SIG-M5 treated with dmso at 0.1 percent for 504 hours (cell line): ENCODE measurements around the gene CAPN7.
"Not testable (repeated sequence)": the region's sequence is repeated elsewhere in the genome, so short reads cannot be mapped to it uniquely, and the experiment has no call there.

ENCODE experiments used
- DNase-seq: peaks from one replicate; lab custom pipeline; 2025; ENCODE audit not compliant: unreplicated experiment; lab: John Stamatoyannopoulos, UW

CAPN7 gene

GRCh38 chr3:15205934-15206661 is at the start of gene CAPN7:
CAPN7 (plus strand) TSS chr3:15206246; CDS start chr3:15206496, 250 bp downstream.
- no peak for DNase-seq

GRCh38 chr3:15157441-15157840 is 48.6 kb upstream of the CAPN7 start:
- no peak for DNase-seq

GRCh38 chr3:15159501-15160136 is 46.4 kb upstream of the CAPN7 start:
- DNase-seq, result no peak

- no peak for DNase-seq
These were observed 45.4 kb upstream of the CAPN7 start for GRCh38 chr3:15160662-15161061.

- DNase-seq, result no peak
These were observed 44.9 kb upstream of the CAPN7 start for GRCh38 chr3:15161133-15161532.

GRCh38 chr3:15163656-15164055 is 42.4 kb upstream of the CAPN7 start:
- DNase-seq, result not testable (repeated sequence)

- DNase-seq, result no peak
These were observed 41.7 kb upstream of the CAPN7 start for GRCh38 chr3:15164340-15164739.

- no peak for DNase-seq
These were observed 41.0 kb upstream of the CAPN7 start for GRCh38 chr3:15165061-15165460.

GRCh38 chr3:15166391-15166790 is 39.7 kb upstream of the CAPN7 start:
- not testable (repeated sequence) for DNase-seq

GRCh38 chr3:15171096-15171495 is 35.0 kb upstream of the CAPN7 start:
- peak; percentile 47 for DNase-seq

- DNase-seq, result no peak
These were observed 33.2 kb upstream of the CAPN7 start for GRCh38 chr3:15172806-15173205.

- DNase-seq, result no peak
These were observed 31.1 kb upstream of the CAPN7 start for GRCh38 chr3:15174953-15175352.

GRCh38 chr3:15175605-15176004 is 30.4 kb upstream of the CAPN7 start:
- no peak for DNase-seq

GRCh38 chr3:15180042-15180611 is 25.9 kb upstream of the CAPN7 start:
- no peak for DNase-seq

- no peak for DNase-seq
These were observed 24.5 kb upstream of the CAPN7 start for GRCh38 chr3:15181511-15181910.

- DNase-seq, result no peak
These were observed 24.1 kb upstream of the CAPN7 start for GRCh38 chr3:15181963-15182362.

GRCh38 chr3:15183011-15183410 is 23.0 kb upstream of the CAPN7 start:
- DNase-seq, result no peak

- no peak for DNase-seq
These were observed 20.6 kb upstream of the CAPN7 start for GRCh38 chr3:15185404-15185803.

GRCh38 chr3:15186101-15186476 is 20.0 kb upstream of the CAPN7 start:
- DNase-seq, result no peak

GRCh38 chr3:15186477-15187164 is 19.4 kb upstream of the CAPN7 start:
- DNase-seq, result not testable (repeated sequence)

GRCh38 chr3:15197340-15198029 is 8.6 kb upstream of the CAPN7 start:
- DNase-seq, result no peak
